ENCODE measurements around the gene PLEKHG1. TPM values are rescaled to one million over a fixed set of nuclear protein-coding genes. Genes with fewer than 3 reads are reported as not detected.

Gene PLEKHG1
- total RNA-seq, 1 donor from 2014 or later: 9.0 TPM

DNA sequence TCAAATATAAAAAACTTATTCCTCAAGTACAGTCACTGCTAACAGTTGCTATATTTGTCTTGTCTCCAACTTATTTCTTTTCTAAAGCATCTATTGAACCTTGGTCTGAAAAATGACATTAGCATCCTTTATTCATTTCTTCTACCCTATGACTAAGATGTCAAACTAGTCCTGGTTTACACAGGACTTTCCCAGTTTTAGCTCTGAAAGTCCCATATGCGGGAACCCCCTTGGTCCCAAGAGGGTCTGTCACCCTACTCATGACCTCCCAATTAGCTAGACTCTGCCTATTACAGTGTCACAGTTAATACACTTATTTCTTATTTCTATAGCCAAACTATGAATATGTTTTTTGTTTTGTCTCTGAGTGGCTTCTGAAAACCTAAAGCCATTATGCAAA is 37.1 kb downstream of the PLEKHG1 start:
- FAIRE-seq (no peak), DNase-seq (ENCODE audit: low spot score in 2 of 2) (no peak)

- no peak for DNase-seq (ENCODE audit: low spot score in 2 of 2)
- FAIRE-seq: no peak
Measured at GRCh38 chr6:150637266-150637665, 37.6 kb downstream of the PLEKHG1 start.

DNA sequence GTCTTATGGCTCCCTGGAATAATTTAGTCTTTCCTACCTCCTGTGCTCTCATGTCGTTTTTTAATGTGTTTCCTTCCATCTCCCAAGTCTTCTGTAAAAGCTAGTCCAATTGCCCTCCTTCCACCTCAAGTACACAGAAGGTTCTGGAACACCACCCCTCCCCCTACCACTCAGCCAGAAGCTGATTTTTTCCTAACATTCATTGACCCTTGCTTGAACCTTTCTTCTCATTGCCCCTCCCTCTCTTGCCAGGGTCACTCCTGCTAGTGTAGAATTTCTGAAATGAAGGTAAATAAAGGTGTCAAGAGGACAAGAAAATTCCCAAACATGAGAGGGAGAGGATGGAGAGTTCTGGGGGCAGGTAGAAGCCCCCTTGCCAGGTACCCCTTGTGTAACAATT is 38.6 kb downstream of the PLEKHG1 start:
- DNase-seq (ENCODE audit: low spot score in 2 of 2) (no peak), FAIRE-seq (no peak)

GRCh38 chr6:150638765-150639164 is 39.1 kb downstream of the PLEKHG1 start:
- no peak for DNase-seq (ENCODE audit: low spot score in 2 of 2)

GRCh38 chr6:150639823-150640331 is 40.2 kb downstream of the PLEKHG1 start:
- DNase-seq (ENCODE audit: low spot score in 2 of 2) (no peak), FAIRE-seq (no peak)

More at GRCh38 chr6:150638765-150639164, 39.1 kb downstream of the PLEKHG1 start:
- FAIRE-seq: no peak

DNA sequence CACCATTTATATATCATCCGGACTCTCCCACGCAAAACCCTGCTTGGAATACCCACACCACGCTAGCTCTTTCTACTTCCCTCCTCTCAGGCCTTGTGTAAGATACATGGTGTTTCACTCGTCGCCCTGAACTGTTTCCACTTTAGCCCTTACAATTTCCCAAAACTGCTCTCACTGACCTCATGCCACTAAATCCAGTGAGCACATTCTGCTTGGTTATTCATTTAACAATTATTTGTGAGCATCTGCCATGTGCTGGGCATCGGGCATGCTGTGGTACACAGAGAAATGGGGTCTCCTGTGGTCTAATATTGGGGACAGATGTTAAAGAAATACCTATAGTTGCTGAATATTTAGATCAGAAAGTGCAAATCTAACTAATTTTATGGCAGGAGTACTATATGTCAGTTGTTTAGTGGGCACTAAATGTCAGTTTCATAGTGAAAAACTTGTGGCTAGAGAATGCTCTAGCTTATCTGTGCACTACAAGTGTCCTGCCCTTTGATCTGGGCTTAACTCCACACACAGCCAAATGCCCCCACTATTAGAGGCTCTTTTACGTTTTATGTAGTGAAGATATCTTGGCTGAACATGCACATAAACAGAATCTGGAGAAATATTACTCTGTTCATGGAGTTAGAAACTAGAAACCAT is 41.0 kb downstream of the PLEKHG1 start:
- DNase-seq (ENCODE audit: low spot score in 2 of 2) (no peak), FAIRE-seq (no peak)

DNA sequence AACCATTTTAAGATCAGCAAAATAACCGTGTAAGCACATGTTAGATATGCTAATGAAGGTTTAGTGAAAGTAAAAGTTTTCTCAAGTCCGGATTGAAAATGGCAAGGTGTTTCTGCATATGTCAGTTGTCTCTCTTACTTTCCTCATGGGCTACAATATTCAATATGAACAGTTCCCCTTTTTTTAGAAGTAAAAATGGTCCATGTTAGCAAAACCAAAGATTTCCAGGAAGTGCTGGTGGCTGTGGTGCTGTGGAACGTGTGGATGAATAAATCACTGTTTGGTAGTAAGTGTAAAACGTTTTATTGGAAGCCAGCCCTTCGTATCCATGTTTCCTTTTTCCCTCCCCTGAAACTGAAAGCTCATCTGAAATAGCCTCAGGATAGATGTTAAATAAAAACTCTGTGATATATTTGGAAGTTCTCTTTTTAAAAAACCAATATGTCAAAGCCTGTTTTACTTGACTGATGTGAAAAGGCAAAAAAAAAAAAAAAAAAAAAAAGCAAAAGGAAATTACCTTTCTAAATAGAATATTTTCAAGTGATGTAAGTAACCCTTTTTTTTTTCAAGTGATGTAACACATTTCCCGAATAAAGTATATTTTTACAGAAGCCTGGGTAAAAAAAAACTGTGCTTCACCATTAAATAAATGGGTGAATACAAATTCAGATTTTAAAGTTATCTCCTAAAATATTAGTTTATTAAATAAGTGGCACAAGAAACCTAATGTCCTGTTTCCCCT is 41.9 kb downstream of the PLEKHG1 start:
- DNase-seq (ENCODE audit: low spot score in 2 of 2) (no peak), FAIRE-seq (peak; percentile 39)

GRCh38 chr6:150646228-150646627 is 46.5 kb downstream of the PLEKHG1 start:
- FAIRE-seq (no peak), DNase-seq (ENCODE audit: low spot score in 2 of 2) (no peak)

DNA sequence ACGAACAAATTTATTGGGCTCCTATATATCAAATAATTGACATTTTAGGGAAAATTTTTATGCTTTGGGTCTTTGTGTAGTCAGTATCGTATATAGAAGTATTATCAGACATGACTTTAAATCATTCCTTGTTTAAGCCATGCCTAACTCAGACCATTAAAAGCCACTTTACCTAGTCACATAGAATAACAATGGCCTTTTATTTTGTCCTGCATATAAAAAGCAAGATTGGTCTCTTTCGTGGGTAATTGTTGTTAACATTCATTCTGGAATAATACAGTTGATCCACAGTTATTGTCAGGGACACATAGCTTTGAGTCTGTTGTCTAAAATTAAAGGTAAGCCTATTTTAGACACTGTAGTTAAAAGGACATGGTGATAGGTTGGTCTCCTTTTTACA is 47.4 kb downstream of the PLEKHG1 start:
- DNase-seq (ENCODE audit: low spot score in 2 of 2) (no peak), FAIRE-seq (no peak)

Other genes with a start within 250 kb of the PLEKHG1 start
- gene IYD, start 230.9 kb upstream of the PLEKHG1 start, total RNA-seq: not detected

Measured in frontal cortex (tissue), 4 donors.